Fibroblast of mammary gland (primary cell): Measurements from ENCODE around the gene ENTPD6.
"Not testable (repeated sequence)": the region's sequence is repeated elsewhere in the genome, so short reads cannot be mapped to it uniquely, and the experiment has no call there.

Experiments
- DNase-seq: peaks from one replicate; pipeline ENCODE4 v3.0.0-alpha.2; 2010; ENCODE audit warnings: low read depth
- H3K4me3 ChIP-seq: 2 replicates; pipeline ENCODE4 v1.5.1; 2011; ENCODE audit warnings: low read depth, mild to moderate bottlenecking, low read length, moderate library complexity; ENCODE audit not compliant: control insufficient read depth
- CTCF ChIP-seq: conservative IDR thresholded peaks from 2 replicates; pipeline ENCODE4 v1.5.1; 2011; ENCODE audit warnings: low read depth, low read length, inconsistent platforms; ENCODE audit not compliant: control insufficient read depth, insufficient read depth

The ENTPD6 gene

GRCh38 chr20:25258476-25258805 is 62.9 kb downstream of the ENTPD6 start:
- no peak overlapping the region for H3K4me3 ChIP-seq
- DNase-seq: no peak
- no peak for TF ChIP-seq CTCF

GRCh38 chr20:25258828-25259227 is 63.3 kb downstream of the ENTPD6 start:
- H3K4me3 ChIP-seq: no peak overlapping the region
- no peak for DNase-seq

GRCh38 chr20:25259358-25259757 is 63.8 kb downstream of the ENTPD6 start:
- no peak for TF ChIP-seq CTCF
- no peak overlapping the region for H3K4me3 ChIP-seq
- no peak for DNase-seq

More at GRCh38 chr20:25258828-25259227, 63.3 kb downstream of the ENTPD6 start:
- TF ChIP-seq CTCF: no peak

- H3K4me3 ChIP-seq: no peak overlapping the region
- no peak for DNase-seq
- TF ChIP-seq CTCF: no peak
Measured at GRCh38 chr20:25259788-25260254, 64.3 kb downstream of the ENTPD6 start.

DNA sequence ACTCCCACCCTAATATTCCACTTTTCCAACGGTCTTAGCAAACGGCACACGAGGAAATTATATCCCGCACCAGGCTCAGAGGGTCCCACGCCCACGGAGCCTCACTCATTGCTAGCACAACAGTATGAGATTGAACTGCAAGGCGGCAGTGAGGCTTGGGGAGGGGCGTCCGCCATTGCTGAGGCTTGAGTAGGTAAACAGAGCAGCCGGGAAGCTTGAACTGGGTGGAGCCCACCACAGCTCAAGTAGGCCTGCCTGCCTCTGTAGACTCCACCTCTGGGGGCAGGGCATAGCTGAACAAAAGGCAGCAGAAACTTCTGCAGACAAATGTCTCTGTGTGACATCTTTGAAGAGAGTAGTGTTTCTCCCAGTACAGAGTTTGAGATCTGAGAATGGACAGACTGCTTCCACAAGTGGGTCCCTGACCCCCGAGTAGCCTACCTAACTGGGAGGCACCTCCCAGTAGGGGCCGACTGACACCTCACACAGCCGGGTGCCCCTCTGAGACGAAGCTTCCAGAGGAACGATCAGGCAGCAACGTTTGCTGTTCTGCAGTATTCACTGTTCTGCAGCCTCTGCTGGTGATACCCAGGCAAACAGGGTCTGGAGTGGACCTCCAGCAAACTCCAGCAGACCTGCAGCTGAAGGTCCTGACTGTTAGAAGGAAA is 65.4 kb downstream of the ENTPD6 start:
- H3K4me3 ChIP-seq, DNase-seq: not testable (repeated sequence)

DNA sequence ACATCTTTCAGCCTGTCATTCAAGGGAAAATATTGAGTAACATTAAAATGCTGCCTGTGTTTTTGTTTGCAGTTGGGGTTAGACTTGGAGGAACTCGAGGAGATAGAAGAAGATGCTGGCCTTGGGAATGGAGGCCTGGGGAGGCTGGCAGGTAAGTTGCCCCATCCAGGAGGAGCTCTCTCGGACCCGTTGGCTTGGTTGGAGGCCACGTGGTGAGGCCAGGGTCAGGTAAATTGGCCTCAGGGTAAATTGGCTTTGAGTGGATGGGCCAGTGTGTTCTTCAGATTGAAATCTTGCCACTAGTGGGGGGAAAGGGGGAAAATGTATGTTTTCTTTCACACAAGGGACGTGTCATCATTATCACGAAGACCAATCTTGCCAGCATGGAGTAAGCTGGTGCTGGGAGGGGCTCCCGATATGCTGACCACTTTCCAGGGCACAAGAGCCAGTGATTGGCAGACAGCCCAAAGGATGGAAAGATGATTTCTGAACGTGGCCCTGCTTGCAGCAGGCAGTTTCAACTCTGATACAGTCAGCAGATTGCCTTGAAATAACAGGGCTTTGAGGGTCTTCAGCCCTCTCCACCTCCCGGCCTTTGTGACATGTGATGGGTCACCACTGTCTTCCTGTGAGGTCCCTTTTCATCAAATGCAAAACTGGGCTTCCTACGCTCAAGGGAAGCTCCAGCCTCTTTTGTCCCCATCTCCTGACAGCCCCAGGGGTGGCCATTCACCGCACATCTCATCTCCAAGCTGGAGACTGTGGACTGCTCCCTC is 73.7 kb downstream of the ENTPD6 start:
- TF ChIP-seq CTCF: no peak
- DNase-seq: no peak
- H3K4me3 ChIP-seq: no peak overlapping the region

- no peak overlapping the region for H3K4me3 ChIP-seq
- no peak for DNase-seq
- no peak for TF ChIP-seq CTCF
Measured at GRCh38 chr20:25269833-25270170, 74.3 kb downstream of the ENTPD6 start.
